Measurements from ENCODE around the gene HMX1.

- TF ChIP-seq CTCF (conservative IDR thresholded peaks at IDR 0.05 in 1 of 2, IDR thresholded peaks at IDR 0.05 in 1 of 2; ENCODE audit: extremely low read depth in 1 of 2, insufficient read depth in 1 of 2, low read depth in 1 of 2, low read length in 2 of 2) (no peak), EZH2 (IDR thresholded peaks at IDR 0.05; ENCODE audit: borderline replicate concordance, low read length) (no peak)
Observed at GRCh38 chr4:8905773-8906667, 34.4 kb upstream of the HMX1 start.
